NCI-H1694 treated with DMSO at 0.1 percent for 48 hours (cell line): ENCODE results near the gene CADM2.

ENCODE experiments used
- DNase-seq: peaks from one replicate; lab custom pipeline; 2025; lab: John Stamatoyannopoulos, UW

Gene CADM2

GRCh38 chr3:85321892-85322291 is 363.1 kb downstream of the CADM2 start:
- DNase-seq, result no peak

GRCh38 chr3:85330071-85330470 is 371.3 kb downstream of the CADM2 start:
- DNase-seq, result no peak

- no peak for DNase-seq
Observed at GRCh38 chr3:85337895-85338294, 379.1 kb downstream of the CADM2 start.

- no peak for DNase-seq
Observed at GRCh38 chr3:85342915-85343314, 384.1 kb downstream of the CADM2 start.

GRCh38 chr3:85355572-85355971 is 396.8 kb downstream of the CADM2 start:
- DNase-seq, result no peak

- peak; percentile 37 for DNase-seq
Observed at GRCh38 chr3:85360742-85361387, 402.1 kb downstream of the CADM2 start.

- DNase-seq, result no peak
Observed at GRCh38 chr3:85364296-85364909, 405.6 kb downstream of the CADM2 start.

GRCh38 chr3:85370341-85370740 is 411.6 kb downstream of the CADM2 start:
- no peak for DNase-seq

DNA sequence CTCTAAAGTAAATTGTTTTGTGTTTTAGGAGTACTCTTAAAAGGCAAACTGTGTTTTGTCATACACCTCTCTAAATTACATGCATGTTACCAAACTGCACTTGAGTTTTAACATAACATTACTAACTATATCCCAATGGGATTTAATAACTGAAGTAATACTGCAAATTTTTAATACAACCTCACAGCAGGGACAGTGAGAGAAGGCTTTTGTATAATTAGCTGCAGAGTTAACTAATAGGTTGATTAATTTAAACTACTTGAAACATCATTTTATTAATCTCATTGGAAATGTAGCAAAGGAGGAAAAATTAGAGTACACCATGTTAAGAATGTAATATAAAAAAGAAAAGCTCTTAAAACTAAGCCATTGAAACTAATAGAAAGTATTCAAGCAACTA is 417.3 kb downstream of the CADM2 start:
- no peak for DNase-seq

- DNase-seq, result no peak
Observed at GRCh38 chr3:85377115-85377514, 418.3 kb downstream of the CADM2 start.

- DNase-seq, result no peak
Observed at GRCh38 chr3:85384372-85384771, 425.6 kb downstream of the CADM2 start.

DNA sequence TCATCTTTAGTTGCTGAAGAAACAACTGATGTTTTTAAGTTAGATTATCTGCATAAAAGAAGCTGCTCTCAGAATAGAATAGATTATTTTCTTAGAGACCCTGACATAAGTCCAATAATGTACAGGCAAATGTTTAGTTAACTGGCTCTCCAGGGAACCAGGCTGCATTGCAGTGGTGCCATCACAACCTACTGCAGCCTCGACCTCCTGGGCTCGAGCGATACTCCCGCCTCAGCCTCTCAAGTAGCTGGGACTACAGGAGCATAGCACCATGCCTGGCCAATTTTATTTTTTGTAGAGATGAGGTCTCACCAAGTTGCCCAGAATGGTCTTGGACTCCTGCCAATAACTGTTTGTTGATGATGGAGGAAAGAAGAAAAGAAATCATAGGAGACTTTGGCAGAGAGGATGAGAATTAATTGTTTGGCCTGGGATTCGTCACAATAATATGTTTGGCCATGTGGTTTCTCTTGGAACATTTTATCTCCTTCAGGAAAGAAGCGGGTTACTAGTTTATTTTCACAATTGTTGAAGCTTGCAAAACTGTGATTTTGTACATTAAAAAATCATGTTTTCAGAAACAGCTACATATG is 429.2 kb downstream of the CADM2 start:
- DNase-seq, result no peak

GRCh38 chr3:85394424-85394823 is 435.6 kb downstream of the CADM2 start:
- DNase-seq, result no peak

DNA sequence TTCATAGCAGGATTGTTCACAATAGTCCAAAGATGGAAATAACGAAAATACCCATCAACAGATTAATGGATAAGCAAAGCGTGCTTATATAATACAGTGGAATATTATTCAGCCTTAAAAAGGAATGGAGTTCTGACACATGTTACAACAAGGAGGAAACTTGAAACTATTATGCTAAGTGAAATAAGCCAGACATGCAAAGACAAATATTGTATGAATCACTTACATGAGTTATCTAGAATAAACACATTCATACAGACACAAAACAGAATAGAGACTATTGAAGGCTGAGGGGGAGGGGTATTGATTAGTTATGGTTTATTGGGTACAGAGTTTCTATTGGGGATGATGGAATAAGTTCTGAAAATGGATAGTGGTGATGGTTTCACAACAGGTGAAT is 438.6 kb downstream of the CADM2 start:
- no peak for DNase-seq

- no peak for DNase-seq
Observed at GRCh38 chr3:85426121-85426520, 467.3 kb downstream of the CADM2 start.

DNA sequence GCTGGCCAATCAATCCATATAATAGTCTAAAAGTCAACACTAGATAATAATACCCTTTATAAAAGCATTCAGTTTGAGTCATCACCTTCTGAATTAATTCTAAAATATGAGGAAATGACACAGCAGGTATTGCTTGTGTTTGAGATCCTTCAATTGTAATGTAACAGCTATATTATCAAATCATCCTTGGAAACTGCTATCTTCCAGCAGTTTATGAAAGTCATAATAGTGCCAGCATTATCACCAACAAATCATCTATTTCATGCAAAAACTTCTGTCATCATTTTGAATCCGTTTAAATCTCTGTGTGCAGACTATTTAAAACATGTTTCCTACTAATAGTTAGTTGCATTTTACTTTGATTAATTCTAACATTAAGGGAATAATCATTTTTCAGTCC is 468.7 kb downstream of the CADM2 start:
- no peak for DNase-seq

GRCh38 chr3:85432081-85432480 is 473.3 kb downstream of the CADM2 start:
- no peak for DNase-seq

DNA sequence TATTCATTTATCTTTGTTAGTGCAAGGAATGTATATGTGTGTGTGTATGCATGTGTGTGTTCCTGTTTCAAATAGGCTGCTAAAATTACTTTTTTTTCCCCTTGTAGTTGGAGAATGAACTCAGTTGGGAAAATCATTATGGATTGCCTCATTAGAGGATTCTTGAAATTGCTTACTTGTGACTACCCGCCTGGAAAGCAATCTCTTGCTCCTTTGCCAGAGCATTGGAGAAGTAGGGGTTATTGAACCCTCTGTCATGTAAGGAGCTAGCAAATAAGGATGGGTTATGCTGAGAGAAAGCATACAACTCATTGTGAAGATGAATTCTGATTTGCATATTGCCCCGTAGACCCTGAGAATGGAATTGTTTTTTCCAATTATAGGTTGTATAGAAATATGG is 474.5 kb downstream of the CADM2 start:
- DNase-seq, result no peak

DNA sequence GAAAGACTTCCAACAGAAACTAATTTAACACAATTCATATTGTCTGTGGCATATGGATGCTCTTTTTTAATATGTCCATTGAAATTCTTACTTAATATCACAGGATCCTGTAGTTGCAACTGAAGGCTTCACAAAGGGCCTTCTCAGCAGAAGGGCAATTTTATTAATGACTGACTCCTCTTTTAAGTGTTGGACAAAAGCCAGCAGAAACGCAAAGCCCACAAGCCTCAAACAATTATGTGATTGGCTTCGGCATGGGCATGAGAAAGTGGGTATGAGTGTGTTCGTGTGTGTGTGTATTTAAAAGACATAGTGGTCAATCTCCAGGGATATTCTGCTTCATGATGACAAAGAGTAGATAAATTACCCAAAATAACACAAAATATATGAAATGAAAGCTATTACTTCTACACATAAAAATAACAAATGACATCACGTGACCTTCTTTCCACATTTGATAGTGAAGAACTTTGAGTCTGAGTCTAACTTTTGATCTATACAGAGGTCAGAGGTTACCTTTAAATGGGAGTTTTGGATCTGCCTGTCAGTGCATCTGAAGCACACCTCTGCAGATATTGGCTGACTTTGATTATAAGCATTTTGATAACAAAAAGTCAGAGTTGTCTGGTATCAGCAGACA is 496.9 kb downstream of the CADM2 start:
- DNase-seq, result no peak

DNA sequence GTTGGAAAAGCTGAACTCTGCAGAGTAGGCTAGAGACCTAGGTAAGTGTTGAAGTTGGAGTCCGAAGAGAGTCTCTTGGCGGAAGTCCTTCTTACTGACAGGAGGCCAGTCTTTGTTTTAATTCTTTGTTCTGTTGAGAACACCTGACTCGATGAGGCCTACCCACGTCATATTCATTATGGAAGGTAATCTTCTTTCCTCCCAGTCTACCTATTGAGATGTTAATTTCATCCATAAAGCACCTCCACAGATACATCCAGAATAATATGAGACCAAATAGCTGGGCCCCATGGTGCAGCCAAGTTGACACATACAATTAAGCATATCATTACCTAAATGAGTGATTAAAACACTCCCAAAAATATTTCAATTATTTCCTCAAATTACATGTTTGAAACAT is 515.5 kb downstream of the CADM2 start:
- DNase-seq, result no peak

GRCh38 chr3:85475346-85475745 is 516.6 kb downstream of the CADM2 start:
- DNase-seq, result no peak

DNA sequence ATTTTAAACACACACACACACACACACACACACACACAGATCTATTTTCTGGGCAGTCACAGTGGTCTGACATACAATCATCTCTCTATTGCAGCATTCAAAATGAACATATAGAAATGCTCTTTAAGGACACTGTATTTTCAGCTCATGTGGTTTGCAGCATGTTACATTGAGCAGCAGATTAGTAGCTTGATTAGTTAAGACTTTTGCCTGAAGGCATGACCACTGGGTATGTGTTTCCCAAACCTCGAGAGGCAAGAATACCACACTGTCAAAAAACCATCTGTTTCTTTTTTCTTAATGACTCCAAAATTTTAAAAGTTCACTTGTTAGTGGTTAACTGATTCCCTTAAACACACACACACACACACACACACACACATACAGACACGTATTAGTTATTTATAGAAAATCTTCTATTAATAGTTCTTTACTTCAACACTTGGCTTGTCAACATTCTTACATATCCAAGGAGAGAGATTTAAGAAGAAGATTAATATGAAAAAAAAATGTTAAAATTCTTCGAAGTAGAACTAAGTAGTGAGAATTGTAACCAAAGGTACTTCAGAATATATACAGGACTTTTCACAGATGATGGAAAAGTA is 518.2 kb downstream of the CADM2 start:
- DNase-seq, result no peak
